ENCODE results near the gene TPRA1. TPM values are rescaled to one million over a fixed set of nuclear protein-coding genes. Genes with fewer than 3 reads are reported as not detected.

The TPRA1 gene
- total and polyA plus RNA-seq, 2 experiments from 2014 or later = 16.7 to 30.4 TPM

GRCh38 chr3:127574880-127575878, 15.4 kb downstream of the TPRA1 start:
- TF ChIP-seq EZH2phosphoT487 (IDR thresholded peaks at IDR 0.05; ENCODE audit: unreplicated experiment) (no peak), CTCF (conservative IDR thresholded peaks at IDR 0.05; ENCODE audit: low read depth in 2 of 2) (peak; percentile 80 to 86), EZH2 (IDR thresholded peaks at IDR 0.05; ENCODE audit: low read depth, unreplicated experiment) (no peak)
- H3K4me2 ChIP-seq = no peak overlapping the region
- Mint-ChIP-seq H3K4me3 (peak overlapping the region; percentile 30; the same call in 1 of the 3 replicates), H3K4me1 (no peaks in the 10 kb centered on the region), H3K36me3 (ENCODE audit: low read depth) (peaks cover 16% of the 10 kb centered on the region), H3K27ac (no peak overlapping the region), H3K27me3 (ENCODE audit: insufficient read depth, low read depth, poor library complexity) (peaks cover 14% of the 10 kb centered on the region), H3K9me3 (no peaks in the 10 kb centered on the region; the same call in 2 of the 3 replicates)
- H4K20me1 ChIP-seq (replicated peaks; ENCODE audit: insufficient read depth) = peaks cover 8% of the 10 kb centered on the region; the same call in 1 of the 2 replicates
- H3F3A ChIP-seq (replicated peaks; ENCODE audit: low read depth) = no peaks in the 10 kb centered on the region
- H2AFZ ChIP-seq = no peak overlapping the region
- no peaks in the 10 kb centered on the region for H3K79me2 ChIP-seq (replicated peaks; ENCODE audit: insufficient read depth)
- H3K27me3 ChIP-seq (ENCODE audit: insufficient read depth) = no peaks in the 10 kb centered on the region
- no peak overlapping the region for H3K4me3 ChIP-seq
- no peak overlapping the region for H3K27ac ChIP-seq (ENCODE audit: low read depth)
- H3K9me2 ChIP-seq (ENCODE audit: insufficient read depth) = no peaks in the 10 kb centered on the region
- ATAC-seq (peak; percentile 92), DNase-seq (ENCODE audit: low spot score) (peak; percentile 87)
- H3K4me1 ChIP-seq (ENCODE audit: insufficient read depth) = no peaks in the 10 kb centered on the region
- no peaks in the 10 kb centered on the region for H3K36me3 ChIP-seq (ENCODE audit: insufficient read depth)

- ATAC-seq = no peak
- Histone ChIP-seq H3K79me2 (replicated peaks; ENCODE audit: insufficient read depth) (no peaks in the 10 kb centered on the region), H3K9me2 (ENCODE audit: insufficient read depth) (no peaks in the 10 kb centered on the region), H3K4me1 (ENCODE audit: insufficient read depth) (no peaks in the 10 kb centered on the region), H3K4me2 (no peak overlapping the region), H4K20me1 (replicated peaks; ENCODE audit: insufficient read depth) (peaks cover 4% of the 10 kb centered on the region; the same call in 1 of the 2 replicates), H3K27me3 (ENCODE audit: insufficient read depth) (no peaks in the 10 kb centered on the region), H3K27ac (ENCODE audit: low read depth) (no peak overlapping the region), H3K4me3 (no peak overlapping the region), H2AFZ (no peak overlapping the region), H3K36me3 (ENCODE audit: insufficient read depth) (no peaks in the 10 kb centered on the region), H3F3A (replicated peaks; ENCODE audit: low read depth) (no peaks in the 10 kb centered on the region)
- Mint-ChIP-seq H3K36me3 (ENCODE audit: low read depth) (peaks cover 13% of the 10 kb centered on the region; the same call in 2 of the 3 replicates), H3K27me3 (ENCODE audit: insufficient read depth, low read depth, poor library complexity) (peaks cover 13% of the 10 kb centered on the region), H3K4me3 (no peak overlapping the region), H3K9me3 (no peaks in the 10 kb centered on the region; the same call in 2 of the 3 replicates), H3K27ac (no peak overlapping the region), H3K4me1 (no peaks in the 10 kb centered on the region; the same call in 2 of the 3 replicates)
- TF ChIP-seq CREB1 (CRISPR knock-in tag; IDR thresholded peaks at IDR 0.05; ENCODE audit: low read depth) = no peak
- DNase-seq (ENCODE audit: low spot score) = no peak
Measured at GRCh38 chr3:127573912-127574311, 16.6 kb downstream of the TPRA1 start.

- Histone ChIP-seq H3K27me3 (ENCODE audit: insufficient read depth) (no peaks in the 10 kb centered on the region), H3F3A (replicated peaks; ENCODE audit: low read depth) (no peaks in the 10 kb centered on the region), H4K20me1 (replicated peaks; ENCODE audit: insufficient read depth) (peaks cover 4% of the 10 kb centered on the region; the same call in 1 of the 2 replicates), H2AFZ (no peak overlapping the region), H3K27ac (ENCODE audit: low read depth) (no peak overlapping the region), H3K4me2 (no peak overlapping the region), H3K4me1 (ENCODE audit: insufficient read depth) (no peaks in the 10 kb centered on the region), H3K36me3 (ENCODE audit: insufficient read depth) (no peaks in the 10 kb centered on the region), H3K79me2 (replicated peaks; ENCODE audit: insufficient read depth) (no peaks in the 10 kb centered on the region), H3K9me2 (ENCODE audit: insufficient read depth) (no peaks in the 10 kb centered on the region), H3K4me3 (no peak overlapping the region)
- no peaks in the 10 kb centered on the region; the same call in 2 of the 3 replicates for H3K4me1 Mint-ChIP-seq
- no peaks in the 10 kb centered on the region; the same call in 2 of the 3 replicates for H3K9me3 Mint-ChIP-seq
- H3K27ac Mint-ChIP-seq = no peak overlapping the region
- ATAC-seq = no peak
- DNase-seq (ENCODE audit: low spot score) = no peak
- H3K27me3 Mint-ChIP-seq (ENCODE audit: insufficient read depth, low read depth, poor library complexity) = peaks cover 13% of the 10 kb centered on the region
- H3K36me3 Mint-ChIP-seq (ENCODE audit: low read depth) = peaks cover 13% of the 10 kb centered on the region; the same call in 2 of the 3 replicates
- H3K4me3 Mint-ChIP-seq = no peak overlapping the region
- no peak for TF ChIP-seq REST (IDR thresholded peaks at IDR 0.05; ENCODE audit: unreplicated experiment)
- no peak for TF ChIP-seq NANOG (IDR thresholded peaks at IDR 0.05; ENCODE audit: borderline replicate concordance)
- TF ChIP-seq EZH2 (IDR thresholded peaks at IDR 0.05; ENCODE audit: low read depth, unreplicated experiment) = no peak
- TF ChIP-seq EZH2phosphoT487 (IDR thresholded peaks at IDR 0.05; ENCODE audit: unreplicated experiment) = no peak
Measured at GRCh38 chr3:127573401-127573800, 17.1 kb downstream of the TPRA1 start.
